K562 (cell line): ENCODE data around the gene KCNK1. TPM values are rescaled to one million over a fixed set of nuclear protein-coding genes. Genes with fewer than 3 reads are reported as not detected.

Experiments used
- CTCFL ChIP-seq: IDR thresholded peaks from 2 replicates; pipeline ENCODE4 v1.6.1; 2011; ENCODE audit warnings: borderline replicate concordance, low read depth, mild to moderate bottlenecking, moderate library complexity, low read length; ENCODE audit not compliant: insufficient read depth, poor library complexity, severe bottlenecking
- GATA2 ChIP-seq: sonication (generic); formaldehyde crosslinking; IDR thresholded peaks from 2 replicates; pipeline ENCODE4 v1.4.0; 2020; ENCODE audit warnings: mild to moderate bottlenecking, missing genetic modification reagents
- PRDM10 ChIP-seq: fragments of 450-650 bp; IDR thresholded peaks from 2 replicates; pipeline ENCODE4 v1.6.1; 2018; ENCODE audit not compliant: partially characterized antibody
- THRB ChIP-seq: fragments of 450-650 bp; formaldehyde crosslinking; conservative IDR thresholded peaks from 2 replicates; pipeline ENCODE4 v1.4.0; 2022; ENCODE audit warnings: mild to moderate bottlenecking, missing genetic modification characterization
- ZNF316 ChIP-seq: fragments of 450-650 bp; IDR thresholded peaks from 2 replicates; pipeline ENCODE4 v1.6.1; 2016
- ZNF318 ChIP-seq, 2 experiments: fragments of 450-650 bp; IDR thresholded peaks; 2 replicates each; pipeline ENCODE4 v1.6.1; 2016; ENCODE audit warnings: mild to moderate bottlenecking in 2 of 2, borderline replicate concordance in 1 of 2, low read depth in 1 of 2, moderate library complexity in 1 of 2
- polyA plus RNA-seq, 8 experiments: library from polyadenylated mRNA; depleted of rRNA in 4 of 8; stranded (reverse) in 5 of 8; unstranded in 3 of 8; fragments of >200 nt; fragmentation: Nextera tagmentation in 2 of 8; fragmentation: Illumina TruSeq in 1 of 8; extraction: Ambion mirVana in 2 of 8; extraction: Trizol in 1 of 8; gene quantifications; 2 replicates each; pipeline versions ENCODE4 v1.2.1 to v1.2.3, GENCODE V29; 2011 to 2014; ENCODE audit warnings: inconsistent platforms in 1 of 8, missing spikeins in 1 of 8
- total RNA-seq, 7 experiments: library from RNA; depleted of rRNA in 6 of 7; stranded (reverse); fragments of >200 nt in 6 of 7; fragmentation: Illumina TruSeq in 2 of 7; extraction: Trizol in 2 of 7; gene quantifications; 2 replicates each; pipeline versions ENCODE4 v1.2.1 to v1.2.3, GENCODE V29; 2011 to 2021; ENCODE audit warnings: low replicate concordance in 1 of 7

The KCNK1 gene
- total and polyA plus RNA-seq, 9 of the 15 experiments (the other 6 are each of a cell fraction or from before 2014, with no cell fraction given), result 3.1 to 22.7 (median 6.0) TPM

DNA sequence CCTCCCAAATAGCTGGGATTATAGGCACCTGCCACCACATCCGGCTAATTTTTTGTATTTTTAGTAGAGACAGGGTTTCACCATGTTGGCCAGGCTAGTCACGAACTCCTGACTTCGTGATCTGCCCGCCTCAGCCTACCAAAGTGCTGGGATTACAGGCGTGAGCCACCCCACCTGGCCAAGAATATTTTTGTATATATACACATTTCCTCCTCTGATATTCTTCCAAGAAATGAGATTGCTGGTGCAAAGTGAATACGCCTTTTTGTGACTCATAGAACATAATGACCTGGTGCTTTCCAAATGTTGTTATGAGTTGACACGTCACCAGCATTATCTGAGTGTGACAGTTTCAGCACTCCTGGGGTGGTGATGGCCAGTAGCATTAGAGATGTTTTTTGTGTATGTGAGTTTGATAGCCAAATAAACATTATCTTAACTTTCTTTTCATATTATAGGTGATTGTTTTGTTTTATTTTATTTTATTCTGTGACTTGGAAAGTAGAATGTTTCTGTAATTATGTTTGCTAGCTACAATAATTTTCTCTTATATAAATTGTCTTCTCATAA lies 54.9 kb downstream of the KCNK1 start (continued):
- TF ChIP-seq ZNF318 (IDR thresholded peaks at IDR 0.05; ENCODE audit: borderline replicate concordance in 1 of 2, low read depth in 1 of 2), result peak in 1 of 2 experiments; percentile 57; a peak in 1 of 4 replicates
- TF ChIP-seq PRDM10, result no peak
- 0 out of 2 replicates have a peak, but pooled peaks have one; percentile 3 for TF ChIP-seq THRB (CRISPR knock-in tag)
- peak; percentile 68 for TF ChIP-seq ZNF316
- TF ChIP-seq CTCFL, result no peak
- no peak for TF ChIP-seq GATA2
